Panc1 (cell line): ENCODE measurements around the gene SLC25A27.

ENCODE experiments used
- POLR2AphosphoS5 ChIP-seq: IDR thresholded peaks from 2 replicates; pipeline ENCODE4 v1.6.1; 2012; ENCODE audit warnings: mild to moderate bottlenecking, low read depth, low read length, moderate library complexity
- SIN3A ChIP-seq: IDR thresholded peaks from 2 replicates; pipeline ENCODE4 v1.6.1; 2012; ENCODE audit warnings: low read depth, mild to moderate bottlenecking, low read length, moderate library complexity, borderline replicate concordance; ENCODE audit not compliant: insufficient read depth
- TF ChIP-seq, protein P1 (sequence below): fragments of 450-650 bp; IDR thresholded peaks from 2 replicates; pipeline ENCODE4 v1.5.1; 2017; ENCODE audit warnings: mild to moderate bottlenecking
- TF ChIP-seq, protein P2 (sequence below), 2 experiments: IDR thresholded peaks; 2 replicates each; pipeline ENCODE4 v1.6.1; 2011 to 2012; ENCODE audit warnings: low read depth in 2 of 2, control low read depth in 1 of 2, low read length in 1 of 2, mild to moderate bottlenecking in 1 of 2, moderate library complexity in 1 of 2; ENCODE audit not compliant: insufficient read depth in 1 of 2

DNA sequence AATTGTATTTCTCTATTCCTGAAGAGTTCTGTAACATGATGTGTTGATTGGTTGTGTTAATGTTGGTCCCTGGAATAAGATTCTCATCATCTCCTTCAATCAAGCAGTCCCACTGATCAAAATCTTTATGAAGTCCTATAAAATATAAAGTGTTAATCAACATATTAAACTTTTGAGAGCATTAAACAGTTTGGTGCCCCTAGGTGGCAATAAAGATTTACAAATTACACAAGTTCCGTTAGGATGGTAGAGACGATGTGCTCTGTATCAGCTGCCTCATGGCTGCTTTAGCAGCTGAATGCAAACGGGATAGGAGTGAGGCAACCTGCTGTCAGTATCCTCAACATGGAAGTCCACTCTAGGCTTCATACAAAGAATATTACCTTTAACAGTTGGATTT, 51.8 kb downstream of the SLC25A27 start:
- no peak for TF ChIP-seq SIN3A
- TF ChIP-seq, protein P1, sequence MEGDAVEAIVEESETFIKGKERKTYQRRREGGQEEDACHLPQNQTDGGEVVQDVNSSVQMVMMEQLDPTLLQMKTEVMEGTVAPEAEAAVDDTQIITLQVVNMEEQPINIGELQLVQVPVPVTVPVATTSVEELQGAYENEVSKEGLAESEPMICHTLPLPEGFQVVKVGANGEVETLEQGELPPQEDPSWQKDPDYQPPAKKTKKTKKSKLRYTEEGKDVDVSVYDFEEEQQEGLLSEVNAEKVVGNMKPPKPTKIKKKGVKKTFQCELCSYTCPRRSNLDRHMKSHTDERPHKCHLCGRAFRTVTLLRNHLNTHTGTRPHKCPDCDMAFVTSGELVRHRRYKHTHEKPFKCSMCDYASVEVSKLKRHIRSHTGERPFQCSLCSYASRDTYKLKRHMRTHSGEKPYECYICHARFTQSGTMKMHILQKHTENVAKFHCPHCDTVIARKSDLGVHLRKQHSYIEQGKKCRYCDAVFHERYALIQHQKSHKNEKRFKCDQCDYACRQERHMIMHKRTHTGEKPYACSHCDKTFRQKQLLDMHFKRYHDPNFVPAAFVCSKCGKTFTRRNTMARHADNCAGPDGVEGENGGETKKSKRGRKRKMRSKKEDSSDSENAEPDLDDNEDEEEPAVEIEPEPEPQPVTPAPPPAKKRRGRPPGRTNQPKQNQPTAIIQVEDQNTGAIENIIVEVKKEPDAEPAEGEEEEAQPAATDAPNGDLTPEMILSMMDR = peak; percentile 21; the same call in 1 of the 2 replicates
- no peak for TF ChIP-seq POLR2AphosphoS5
- TF ChIP-seq, protein P2, sequence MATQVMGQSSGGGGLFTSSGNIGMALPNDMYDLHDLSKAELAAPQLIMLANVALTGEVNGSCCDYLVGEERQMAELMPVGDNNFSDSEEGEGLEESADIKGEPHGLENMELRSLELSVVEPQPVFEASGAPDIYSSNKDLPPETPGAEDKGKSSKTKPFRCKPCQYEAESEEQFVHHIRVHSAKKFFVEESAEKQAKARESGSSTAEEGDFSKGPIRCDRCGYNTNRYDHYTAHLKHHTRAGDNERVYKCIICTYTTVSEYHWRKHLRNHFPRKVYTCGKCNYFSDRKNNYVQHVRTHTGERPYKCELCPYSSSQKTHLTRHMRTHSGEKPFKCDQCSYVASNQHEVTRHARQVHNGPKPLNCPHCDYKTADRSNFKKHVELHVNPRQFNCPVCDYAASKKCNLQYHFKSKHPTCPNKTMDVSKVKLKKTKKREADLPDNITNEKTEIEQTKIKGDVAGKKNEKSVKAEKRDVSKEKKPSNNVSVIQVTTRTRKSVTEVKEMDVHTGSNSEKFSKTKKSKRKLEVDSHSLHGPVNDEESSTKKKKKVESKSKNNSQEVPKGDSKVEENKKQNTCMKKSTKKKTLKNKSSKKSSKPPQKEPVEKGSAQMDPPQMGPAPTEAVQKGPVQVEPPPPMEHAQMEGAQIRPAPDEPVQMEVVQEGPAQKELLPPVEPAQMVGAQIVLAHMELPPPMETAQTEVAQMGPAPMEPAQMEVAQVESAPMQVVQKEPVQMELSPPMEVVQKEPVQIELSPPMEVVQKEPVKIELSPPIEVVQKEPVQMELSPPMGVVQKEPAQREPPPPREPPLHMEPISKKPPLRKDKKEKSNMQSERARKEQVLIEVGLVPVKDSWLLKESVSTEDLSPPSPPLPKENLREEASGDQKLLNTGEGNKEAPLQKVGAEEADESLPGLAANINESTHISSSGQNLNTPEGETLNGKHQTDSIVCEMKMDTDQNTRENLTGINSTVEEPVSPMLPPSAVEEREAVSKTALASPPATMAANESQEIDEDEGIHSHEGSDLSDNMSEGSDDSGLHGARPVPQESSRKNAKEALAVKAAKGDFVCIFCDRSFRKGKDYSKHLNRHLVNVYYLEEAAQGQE (IDR thresholded peaks at IDR 0.05; ENCODE audit: insufficient read depth in 1 of 2, low read depth in 2 of 2, low read length in 1 of 2) = no peak
